ENCODE results near the gene IL3RA.

- no peak for TF ChIP-seq POLR2A (IDR thresholded peaks at IDR 0.05)
- no peak for TF ChIP-seq CTCF (IDR thresholded peaks at IDR 0.05)
These were observed 24.7 kb downstream of the IL3RA start for GRCh38 chrX:1361275-1361674.
